PC-3 (cell line): ENCODE data around the gene SH3PXD2B.

Experiments
- EZH2 ChIP-seq: fragments of 300-600 bp; sonication (generic); IDR thresholded peaks from one replicate; pipeline ENCODE4 v1.6.1; 2017; ENCODE audit warnings: antibody characterized with exemption, mild to moderate bottlenecking, low read length; ENCODE audit not compliant: unreplicated experiment
- EZH2phosphoT487 ChIP-seq: fragments of 300-600 bp; sonication (generic); IDR thresholded peaks from 2 replicates; pipeline ENCODE4 v1.6.1; 2018; ENCODE audit warnings: mild to moderate bottlenecking, antibody characterized with exemption, low read length, borderline replicate concordance
- TF ChIP-seq, protein P1 (sequence below): fragments of 300-600 bp; sonication (generic); conservative IDR thresholded peaks from 2 replicates; pipeline ENCODE4 v1.5.1; 2017; ENCODE audit warnings: antibody characterized with exemption, low read depth, mild to moderate bottlenecking, low read length

DNA sequence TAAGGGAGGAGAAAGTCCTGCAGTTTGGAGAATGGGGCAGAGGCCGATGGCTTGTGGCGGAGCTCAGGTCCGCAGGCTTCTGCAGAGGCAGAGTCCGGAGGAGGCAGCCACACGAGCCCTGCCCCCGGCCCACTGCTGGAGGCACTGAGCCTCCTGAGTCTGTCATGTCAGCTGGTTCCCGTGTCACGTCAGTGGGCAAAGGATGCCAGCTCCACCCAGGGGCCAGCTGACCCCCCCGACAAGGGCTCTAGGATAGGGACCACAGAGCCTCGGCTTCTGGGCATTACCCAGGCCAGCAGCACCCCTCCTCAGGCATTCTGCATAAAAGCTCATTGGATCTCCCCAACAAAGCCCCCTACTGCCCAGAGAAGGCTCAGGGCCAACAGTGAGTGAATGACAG is 8.5 kb downstream of the SH3PXD2B start:
- TF ChIP-seq, protein P1, sequence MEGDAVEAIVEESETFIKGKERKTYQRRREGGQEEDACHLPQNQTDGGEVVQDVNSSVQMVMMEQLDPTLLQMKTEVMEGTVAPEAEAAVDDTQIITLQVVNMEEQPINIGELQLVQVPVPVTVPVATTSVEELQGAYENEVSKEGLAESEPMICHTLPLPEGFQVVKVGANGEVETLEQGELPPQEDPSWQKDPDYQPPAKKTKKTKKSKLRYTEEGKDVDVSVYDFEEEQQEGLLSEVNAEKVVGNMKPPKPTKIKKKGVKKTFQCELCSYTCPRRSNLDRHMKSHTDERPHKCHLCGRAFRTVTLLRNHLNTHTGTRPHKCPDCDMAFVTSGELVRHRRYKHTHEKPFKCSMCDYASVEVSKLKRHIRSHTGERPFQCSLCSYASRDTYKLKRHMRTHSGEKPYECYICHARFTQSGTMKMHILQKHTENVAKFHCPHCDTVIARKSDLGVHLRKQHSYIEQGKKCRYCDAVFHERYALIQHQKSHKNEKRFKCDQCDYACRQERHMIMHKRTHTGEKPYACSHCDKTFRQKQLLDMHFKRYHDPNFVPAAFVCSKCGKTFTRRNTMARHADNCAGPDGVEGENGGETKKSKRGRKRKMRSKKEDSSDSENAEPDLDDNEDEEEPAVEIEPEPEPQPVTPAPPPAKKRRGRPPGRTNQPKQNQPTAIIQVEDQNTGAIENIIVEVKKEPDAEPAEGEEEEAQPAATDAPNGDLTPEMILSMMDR = no peak
- TF ChIP-seq EZH2 (no peak), EZH2phosphoT487 (no peak)
